Stimulated activated CD8-positive, alpha-beta memory T cell treated with anti-CD3 and anti-CD28 coated beads, Interleukin-2, amount 100 ng/mL, for 1 hour (primary cell): ENCODE results near the gene GOPC.

ENCODE experiments used
- DNase-seq, 2 donors: peaks; one replicate each; pipeline ENCODE4 v3.0.0-alpha.2; 2020; ENCODE audit warnings: low read depth in 2 of 2

Gene GOPC

DNA sequence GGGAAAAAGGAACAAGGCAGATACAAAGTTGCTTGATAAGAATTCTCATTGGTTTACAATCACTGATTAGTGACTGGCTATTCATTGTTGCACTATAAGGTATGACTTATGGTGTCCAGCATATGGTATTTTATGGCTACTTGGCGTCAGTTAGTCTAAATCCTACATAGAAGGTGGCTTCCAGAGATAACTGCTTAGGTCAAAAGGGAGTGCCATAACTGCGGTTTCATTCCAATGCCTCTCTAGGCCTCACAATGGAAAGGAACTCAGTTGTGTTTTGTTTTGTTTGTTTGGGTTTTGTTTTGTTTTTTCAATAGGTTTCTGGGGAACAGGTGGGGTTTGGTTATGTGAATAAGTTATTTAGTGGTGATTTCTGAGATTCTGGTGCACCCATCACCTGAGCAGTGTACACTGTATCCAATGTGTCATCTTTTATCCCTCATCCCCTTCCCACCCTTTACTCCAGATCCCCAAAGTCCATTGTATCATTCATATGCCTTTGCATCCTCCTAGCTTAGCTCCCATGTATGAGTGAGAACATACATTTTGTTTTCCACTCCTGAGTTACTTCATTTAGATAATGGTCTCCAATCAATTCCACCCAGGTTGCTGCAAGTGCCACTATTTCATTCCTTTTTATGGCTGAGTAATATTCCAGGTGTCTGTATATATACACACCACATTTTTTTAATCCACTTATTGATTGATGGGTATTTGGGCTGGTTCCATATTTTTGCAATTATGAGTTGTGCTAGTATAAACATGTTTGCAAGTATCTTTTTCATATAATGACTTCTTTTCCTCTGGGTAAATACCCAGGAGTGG lies 7.0 kb downstream of the GOPC start:
- DNase-seq: no peak

DNA sequence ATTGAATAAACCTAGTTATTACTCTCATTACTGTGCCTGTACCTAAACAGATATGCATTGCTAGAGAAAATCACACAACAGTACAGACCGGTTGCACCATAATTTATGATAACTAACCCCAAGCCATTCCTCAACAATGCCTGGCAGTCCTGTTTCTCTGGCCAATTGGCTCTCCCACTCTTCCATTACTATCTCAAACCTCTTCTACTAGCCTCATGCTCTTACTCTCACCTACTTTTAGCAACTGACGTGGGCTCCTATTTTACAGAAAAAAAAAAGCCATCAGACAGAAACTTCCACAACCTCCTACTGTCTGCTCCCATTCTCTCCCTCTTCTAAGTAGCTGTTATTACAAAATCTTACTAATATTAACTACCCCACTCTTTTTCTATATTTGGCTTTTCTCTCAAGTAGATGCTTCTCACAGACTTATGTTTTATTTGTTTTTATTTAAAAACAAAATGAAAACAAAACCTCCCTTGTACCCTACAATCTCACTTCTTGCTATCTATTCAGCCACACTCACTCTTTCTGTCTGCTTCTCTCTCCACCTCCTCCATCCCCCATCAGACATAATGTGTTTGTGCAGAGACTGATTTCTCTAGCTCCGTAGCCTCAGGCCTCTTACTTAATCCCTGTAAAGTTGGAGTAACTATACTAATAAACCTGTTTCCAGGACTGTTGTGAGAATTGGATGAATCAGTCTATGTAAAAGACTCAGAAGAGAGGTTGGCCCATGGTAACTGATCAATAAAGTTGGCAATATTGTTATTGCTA lies 9.1 kb downstream of the GOPC start:
- DNase-seq: no peak

DNA sequence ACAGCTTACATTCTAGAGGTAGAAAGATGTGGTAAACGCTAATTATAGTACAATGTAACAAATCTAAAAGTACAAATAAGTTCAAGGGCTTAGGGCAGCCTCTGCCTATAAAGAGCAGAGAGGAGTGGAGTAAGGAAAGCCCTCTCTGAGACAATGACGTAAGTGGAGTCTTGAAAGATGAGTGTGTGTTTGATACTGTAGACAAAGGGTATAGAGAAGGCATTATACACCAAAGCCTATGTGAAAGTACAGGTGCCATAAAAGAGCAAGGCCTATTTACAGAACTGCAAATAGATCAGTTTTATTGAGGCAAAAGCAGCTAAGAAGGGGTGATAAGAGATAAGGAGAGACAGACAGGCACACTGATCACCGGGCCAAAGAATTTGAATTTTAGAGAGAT lies 10.9 kb downstream of the GOPC start:
- no peak for DNase-seq

DNA sequence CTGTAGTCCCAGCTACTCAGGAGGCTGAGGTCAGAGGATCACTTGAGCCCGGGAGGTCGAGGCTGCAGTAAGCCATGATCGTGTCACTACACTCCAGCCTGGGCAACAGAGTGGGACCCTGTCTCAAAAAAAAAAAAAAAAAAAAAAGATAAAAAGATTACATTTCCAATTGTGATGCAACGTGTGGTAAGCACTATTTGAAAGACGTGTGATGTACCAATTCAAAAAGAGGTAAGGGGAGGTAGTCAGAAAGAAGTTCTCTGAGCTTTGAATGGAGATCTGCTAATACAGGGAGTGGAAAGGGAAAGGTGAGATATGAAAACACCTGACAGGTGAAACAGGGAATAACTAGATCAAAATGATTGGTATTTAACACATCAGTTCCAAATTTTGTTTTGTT lies 11.9 kb downstream of the GOPC start:
- no peak for DNase-seq

DNA sequence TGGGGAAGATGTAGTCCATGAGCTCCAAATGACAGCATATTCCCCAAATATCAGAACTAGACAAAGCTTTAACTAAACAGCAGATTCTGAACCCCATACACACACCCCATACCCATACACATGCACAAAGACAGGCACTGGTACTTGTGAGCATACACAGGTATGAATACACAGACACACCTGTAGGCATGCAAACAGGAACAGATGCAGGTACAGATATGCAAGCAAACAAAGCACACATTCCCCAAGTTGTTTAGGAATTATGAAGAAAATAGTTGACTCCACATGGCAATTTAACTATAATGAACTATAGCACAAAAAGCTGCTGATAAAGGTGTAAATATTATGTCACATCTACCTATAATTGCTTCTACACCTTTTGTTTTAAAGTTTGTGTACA lies 16.7 kb downstream of the GOPC start:
- DNase-seq: no peak

DNA sequence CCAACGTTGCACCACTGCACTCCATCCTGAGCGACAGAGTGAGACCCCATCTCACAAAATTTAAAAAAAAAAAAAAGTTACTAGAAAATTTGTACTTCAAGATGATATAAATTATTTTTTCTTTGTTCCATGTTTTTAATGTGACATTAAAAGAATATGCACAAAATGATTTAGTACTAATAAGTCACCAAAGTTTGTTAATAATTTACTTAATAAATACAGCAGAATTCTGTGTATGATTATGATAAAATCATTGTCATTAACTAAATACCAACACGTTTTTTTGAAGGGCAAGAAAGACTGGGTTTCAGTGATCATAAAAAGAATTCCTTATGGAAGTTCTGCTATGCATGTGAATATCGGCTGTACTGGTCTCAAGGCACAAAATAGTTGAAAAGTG lies 28.1 kb downstream of the GOPC start:
- no peak for DNase-seq

DNA sequence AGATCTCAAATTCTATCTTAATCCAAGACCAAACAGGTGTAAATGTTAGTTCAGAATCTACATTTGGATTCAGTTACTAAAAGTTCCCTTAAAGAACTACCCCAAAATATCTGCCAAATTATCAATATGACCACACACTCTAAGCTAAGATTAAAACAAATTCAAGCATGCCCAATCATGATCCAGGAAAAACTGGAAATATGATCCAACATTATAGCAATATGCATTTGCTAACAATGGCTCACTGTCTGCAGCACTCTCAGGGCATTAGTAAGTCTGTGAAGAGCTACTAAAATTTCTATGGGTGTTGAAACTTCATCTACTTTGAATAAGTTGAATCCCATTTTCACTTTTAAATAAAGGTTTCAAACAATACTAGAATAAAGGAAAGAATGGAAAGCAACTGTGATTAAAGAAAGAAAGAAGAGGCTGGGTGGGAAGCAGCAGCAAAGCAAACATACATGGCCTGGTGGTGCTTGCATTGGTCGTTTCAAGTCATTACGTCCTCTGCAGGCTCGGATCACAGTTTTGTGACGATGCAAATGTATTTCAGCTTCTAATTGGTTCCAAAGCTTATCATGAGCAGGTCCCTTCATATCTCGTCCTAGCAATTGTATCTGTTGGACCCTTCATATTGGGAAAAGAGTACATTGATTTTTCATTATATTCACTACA lies 29.2 kb downstream of the GOPC start:
- DNase-seq: no peak

DNA sequence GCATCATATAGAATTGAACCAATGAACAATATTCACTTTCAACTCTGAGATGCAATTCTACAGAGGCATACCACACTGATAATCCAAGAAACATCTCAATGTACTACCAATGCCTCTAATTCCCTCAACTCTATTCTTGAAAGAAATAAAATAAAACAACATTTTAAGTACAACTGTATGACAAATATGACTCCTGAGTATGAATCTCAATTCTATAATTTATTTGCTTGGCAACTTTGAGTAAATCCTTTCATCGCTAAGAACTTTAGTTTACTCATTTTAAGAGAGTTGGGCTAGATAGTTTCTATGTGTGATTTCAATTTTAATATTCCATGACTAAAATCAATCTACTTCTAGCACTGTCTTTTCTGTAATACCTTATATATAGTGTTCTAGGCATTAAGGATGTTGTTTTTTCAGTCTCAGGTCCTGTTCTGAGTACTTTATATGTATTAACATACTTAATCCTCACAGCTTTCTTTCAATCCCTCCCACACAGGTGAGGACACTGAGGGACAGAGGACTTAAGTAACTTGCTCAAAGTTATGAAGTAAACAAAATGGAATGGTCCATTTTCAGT lies 33.4 kb downstream of the GOPC start:
- DNase-seq: no peak

DNA sequence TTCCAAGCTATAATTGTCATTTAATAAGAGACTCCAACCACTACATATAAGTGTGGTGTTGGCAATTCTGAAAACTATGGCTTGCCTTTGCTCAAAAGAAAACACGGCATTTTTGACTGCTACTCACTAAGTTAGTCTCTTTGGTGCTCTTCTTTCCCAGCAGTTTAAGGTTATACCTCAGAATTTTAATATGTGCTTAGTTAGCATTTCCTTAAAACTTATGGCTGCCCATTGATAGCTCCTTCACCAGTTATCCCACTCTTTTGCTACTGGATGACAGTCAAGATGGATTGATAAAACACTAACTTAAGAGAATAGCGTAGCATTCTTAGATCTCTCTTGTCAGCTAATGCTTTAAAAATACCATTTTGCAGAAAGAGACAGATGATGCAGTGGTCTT lies 34.1 kb downstream of the GOPC start:
- no peak for DNase-seq

DNA sequence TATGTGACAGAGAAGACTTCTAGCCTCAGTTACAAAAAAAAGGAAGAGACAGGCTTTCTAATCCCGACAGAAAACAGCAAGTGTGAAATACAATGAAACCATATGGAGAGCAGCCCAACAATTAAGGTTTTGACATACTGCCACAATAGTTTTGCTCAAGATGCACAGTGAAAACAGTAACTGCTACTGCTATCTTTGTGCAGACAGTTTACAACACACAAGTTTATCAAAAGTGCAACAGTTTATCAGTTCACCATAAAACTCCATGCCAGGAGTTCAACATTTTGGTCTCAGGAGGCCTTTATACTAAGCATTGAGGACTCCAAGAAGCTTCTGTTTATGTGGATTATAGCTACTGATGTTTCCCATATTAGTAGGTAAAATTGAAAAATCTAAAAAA lies 37.6 kb downstream of the GOPC start:
- no peak for DNase-seq

DNA sequence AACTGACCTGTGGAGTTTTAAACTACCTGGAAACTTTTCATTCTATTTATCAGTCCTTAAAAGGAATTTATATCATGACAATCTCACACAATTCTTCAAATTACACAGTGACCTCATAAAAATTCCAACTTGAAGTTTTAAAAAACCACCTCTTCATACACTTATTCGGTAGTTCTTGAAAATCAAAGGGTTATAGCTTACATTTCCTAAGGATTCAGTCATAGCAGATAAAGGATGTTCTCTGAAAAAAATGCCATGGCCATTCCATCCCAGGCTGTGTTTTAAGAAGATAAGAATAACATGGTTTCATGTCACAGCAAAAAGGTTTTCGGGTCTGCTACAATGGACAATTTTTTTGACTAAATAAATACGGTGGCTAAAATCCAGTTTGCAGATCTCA lies 41.2 kb downstream of the GOPC start:
- DNase-seq: no peak

DNA sequence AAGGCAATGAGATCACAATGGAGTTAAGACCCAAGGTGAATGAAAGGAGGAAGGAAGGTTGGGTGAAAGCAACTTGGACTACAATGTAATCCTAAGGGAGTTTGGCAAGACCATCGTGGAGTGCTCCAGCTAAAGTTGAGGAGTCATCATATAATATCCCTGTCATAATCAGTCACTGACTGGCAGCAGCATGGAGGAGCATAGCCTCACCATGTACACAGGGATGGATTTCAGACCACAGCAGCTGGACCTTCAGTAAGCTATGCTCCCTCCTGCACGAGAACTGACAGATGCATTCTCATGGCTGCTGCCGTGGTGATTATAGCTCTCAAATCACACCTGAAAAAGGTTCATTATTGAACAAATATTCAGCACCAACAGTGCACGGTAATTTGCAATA lies 43.0 kb downstream of the GOPC start:
- DNase-seq: no peak

DNA sequence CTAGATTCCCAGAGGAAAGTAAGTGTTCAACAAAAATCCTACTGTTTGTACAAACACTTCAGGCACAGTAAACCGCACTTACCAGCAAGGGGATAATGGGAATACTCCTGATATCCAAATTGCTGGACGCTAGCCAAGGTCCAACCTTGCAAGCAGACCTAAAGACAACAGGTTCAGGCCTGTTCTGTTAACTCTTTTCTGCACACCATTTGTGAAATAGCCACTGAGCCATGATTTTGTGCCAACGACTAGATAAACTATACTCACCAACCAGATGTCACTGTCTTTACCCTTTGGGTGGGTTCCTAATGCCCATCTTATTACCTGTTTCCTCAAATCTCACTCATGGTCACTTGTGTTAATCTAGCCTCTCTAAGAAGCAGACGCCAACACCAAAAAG lies 43.5 kb downstream of the GOPC start:
- no peak for DNase-seq

DNA sequence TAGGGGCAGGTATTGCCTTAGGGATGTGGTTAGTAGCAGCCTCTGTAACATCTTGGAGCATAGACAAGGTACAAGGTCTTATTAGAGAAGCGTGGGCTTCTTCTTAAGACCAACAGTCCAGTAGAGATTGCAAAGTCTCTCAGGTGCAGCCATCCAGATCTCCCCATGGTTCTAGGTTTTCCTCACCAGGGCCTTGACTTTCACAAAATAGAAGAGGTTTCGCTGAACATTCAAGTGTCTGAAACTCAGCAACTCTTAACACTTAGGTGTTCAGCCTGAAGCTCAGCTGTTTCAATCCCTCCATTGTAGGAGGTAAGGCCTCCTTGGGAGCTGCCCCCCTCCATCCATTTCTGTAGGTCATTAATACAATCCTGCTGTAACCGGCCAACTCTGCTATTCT lies 44.4 kb downstream of the GOPC start:
- no peak for DNase-seq

DNA sequence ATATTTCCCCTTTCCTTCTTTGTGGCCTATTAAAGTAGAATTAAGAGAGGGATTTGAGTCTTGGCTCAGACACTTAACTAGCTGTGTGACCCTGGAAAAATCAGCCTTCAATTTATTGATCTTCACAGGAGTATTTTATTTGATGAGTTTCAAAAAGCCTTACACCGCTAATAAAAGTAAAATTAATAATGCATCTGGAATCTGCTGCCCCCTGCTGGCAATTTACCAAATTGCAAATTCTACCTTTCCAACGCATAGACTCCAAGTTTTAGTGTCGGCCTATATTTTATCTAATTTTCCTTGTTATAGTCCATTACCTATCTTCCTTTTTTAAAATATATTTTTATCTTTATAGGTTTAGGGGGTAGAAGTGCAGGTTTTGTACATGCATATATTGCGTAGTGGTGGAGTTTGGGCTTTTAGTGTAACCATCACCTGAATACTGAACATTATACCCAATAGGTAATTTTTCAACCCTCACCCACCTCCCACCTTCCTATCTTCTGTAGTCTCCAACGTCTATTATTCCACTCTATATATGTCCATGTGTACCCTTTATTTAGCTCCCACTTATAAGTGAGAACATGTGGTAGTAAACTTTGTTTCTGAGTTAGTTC lies 46.3 kb downstream of the GOPC start:
- DNase-seq: peak in 1 of 2 donors; percentile 29

DNA sequence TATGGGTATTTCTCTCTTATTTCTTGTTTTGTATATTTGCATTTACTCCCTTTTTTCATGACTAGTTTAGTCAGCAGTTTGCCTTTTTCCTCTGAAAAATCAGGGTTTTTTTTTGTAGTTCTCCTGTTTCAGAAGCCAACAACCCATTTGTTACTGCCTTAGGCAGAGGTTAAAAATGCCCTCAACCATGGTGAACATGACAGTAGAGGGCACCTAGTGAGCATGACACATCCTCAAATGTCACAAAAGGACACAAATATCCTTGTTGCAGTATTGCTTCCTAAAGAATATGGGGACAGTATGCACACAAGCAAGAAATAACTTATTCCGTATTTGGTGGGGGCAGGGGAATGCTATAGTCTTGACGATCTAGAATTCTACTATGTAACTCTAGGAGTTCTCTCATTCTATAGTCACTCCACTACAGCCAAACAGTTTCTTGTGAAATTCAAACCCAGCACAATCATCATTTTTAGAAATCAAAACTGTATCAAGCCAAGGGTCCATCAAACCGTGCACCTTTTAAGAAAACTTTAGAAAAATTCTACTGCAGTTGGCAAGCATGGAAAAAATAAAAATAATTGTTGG lies 47.0 kb downstream of the GOPC start:
- DNase-seq: no peak

DNA sequence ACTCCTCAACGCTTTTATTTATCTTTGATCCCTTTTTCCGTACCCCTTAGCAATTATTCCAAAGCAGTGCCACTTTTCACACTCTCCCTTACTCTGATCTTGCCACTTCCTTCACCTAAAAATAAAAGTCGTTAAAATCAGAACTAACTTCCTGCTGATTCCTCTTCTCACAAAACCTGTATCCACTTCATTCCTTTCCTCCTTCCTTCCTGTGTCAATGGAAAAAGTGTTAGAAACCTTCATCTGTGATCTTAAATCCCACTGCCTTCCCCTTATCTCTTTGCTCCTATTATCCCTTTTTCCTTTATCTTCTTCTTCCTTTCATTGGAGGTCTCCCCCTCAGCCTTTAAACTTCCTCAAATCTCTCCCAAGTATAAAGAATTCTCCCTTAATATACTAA lies 49.2 kb downstream of the GOPC start:
- no peak for DNase-seq

DNA sequence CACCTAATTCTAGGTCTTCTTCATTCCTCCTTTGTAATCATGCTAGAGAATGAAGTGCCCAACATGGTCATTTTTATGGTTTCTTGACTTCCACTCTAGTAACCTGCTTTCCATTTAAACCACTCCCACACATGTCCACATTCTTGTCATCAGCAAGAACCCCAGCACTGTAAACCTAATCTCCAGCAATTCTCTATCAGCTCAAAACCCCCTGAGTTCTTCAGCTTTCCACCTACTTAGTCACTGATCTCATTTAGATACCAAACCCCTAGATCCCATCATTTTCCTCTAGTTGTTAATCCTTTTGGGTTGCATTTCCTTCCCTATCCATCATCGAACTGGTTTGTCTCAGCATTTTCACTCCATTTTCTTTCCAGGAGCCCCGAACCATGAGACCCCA lies 49.7 kb downstream of the GOPC start:
- DNase-seq: no peak

DNA sequence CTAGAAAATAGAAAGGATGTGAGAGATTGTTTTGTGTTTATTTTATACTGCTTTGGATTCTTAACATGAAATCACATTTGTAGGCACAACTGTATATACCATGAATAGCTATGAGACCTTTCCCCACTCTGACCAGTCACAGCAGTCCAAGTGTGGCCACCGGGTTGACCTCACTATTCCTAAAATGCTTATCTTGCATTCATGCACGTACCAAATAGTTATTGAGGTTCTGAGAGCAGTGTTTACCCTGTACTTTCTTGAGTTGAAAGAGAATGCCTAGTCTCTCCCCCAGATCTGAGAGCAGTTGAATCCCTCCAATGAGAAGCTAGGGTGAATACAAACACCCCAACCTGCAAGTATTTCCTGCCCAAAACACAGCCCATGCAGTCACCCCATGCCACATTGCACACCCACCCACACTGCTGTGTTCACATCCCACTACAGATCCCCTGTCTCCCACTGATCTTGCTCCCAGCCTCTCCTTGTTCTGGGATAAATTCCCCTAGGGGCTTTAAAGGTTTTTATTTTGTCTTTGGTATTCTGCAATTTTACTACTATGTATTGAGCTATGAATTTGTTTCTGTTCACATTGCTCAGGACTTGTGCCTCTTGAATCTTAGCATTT lies 51.6 kb downstream of the GOPC start:
- no peak for DNase-seq

DNA sequence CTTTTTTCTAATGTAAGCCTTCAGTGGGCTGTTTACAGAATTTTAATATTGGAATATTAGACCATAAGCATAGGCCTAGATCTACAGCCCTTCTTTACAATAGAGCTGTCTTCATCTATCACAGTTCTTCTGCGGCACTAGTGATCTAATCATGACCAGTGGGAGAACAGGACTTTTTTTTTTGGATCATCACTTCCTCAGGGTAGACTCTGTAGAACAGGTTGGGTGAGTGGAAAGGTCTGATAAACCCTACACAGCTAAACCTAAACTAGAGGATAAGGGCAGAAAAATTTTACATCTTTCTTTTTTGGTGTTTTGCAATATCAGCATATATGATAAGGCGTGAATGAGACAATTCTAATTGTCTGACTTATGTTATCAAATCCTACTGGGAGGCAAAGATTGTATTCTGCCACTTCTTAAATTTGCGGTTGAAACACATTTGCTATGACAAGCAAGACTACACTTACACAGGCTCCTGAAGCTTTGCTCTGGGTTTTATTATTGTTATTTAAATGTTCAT lies 52.2 kb downstream of the GOPC start:
- no peak for DNase-seq

DNA sequence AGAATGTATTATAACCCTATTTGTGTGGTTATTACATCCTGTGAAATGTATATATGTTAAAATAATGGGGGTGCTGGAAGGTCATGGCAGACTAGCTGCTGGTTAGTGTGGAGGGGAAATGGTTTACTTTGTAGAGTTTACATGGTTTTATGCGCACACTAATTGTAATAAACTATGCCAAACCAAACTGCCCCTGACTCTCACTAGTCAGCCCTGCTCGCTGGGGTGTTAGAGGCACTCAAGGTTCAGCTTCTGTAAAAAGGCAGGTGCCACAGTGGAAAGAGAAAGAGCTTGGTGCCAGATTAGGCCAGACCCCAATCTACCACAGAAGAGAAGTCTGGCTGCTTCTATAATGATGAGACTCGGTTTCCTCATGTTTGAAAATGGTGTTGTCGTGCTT lies 52.7 kb downstream of the GOPC start:
- no peak for DNase-seq
